Measurements from ENCODE around the gene RGS3.

The RGS3 gene

GRCh38 chr9:113577525-113578261 is 114.2 kb downstream of the RGS3 start:
- H3F3A ChIP-seq (ENCODE audit: insufficient read depth, low read length): peaks cover 32% of the 10 kb centered on the region
- H3K4me2 ChIP-seq (ENCODE audit: low read depth, low read length): peak overlapping the region; percentile 69
- TF ChIP-seq, protein P1, sequence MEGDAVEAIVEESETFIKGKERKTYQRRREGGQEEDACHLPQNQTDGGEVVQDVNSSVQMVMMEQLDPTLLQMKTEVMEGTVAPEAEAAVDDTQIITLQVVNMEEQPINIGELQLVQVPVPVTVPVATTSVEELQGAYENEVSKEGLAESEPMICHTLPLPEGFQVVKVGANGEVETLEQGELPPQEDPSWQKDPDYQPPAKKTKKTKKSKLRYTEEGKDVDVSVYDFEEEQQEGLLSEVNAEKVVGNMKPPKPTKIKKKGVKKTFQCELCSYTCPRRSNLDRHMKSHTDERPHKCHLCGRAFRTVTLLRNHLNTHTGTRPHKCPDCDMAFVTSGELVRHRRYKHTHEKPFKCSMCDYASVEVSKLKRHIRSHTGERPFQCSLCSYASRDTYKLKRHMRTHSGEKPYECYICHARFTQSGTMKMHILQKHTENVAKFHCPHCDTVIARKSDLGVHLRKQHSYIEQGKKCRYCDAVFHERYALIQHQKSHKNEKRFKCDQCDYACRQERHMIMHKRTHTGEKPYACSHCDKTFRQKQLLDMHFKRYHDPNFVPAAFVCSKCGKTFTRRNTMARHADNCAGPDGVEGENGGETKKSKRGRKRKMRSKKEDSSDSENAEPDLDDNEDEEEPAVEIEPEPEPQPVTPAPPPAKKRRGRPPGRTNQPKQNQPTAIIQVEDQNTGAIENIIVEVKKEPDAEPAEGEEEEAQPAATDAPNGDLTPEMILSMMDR (IDR thresholded peaks at IDR 0.05; ENCODE audit: low read length): no peak
- TF ChIP-seq EZH2phosphoT487 (IDR thresholded peaks at IDR 0.05; ENCODE audit: low read length) (no peak), EZH2 (optimal IDR thresholded peaks at IDR 0.05; ENCODE audit: low read depth, low read length) (no peak)
- H3K79me2 ChIP-seq (ENCODE audit: low read length): peaks cover 40% of the 10 kb centered on the region
- no peaks in the 10 kb centered on the region for H3K9me3 ChIP-seq (replicated peaks; ENCODE audit: insufficient read depth, low read length)
- no peaks in the 10 kb centered on the region for H3K27me3 ChIP-seq (replicated peaks; ENCODE audit: insufficient read depth, low read length)
- H4K20me1 ChIP-seq (ENCODE audit: insufficient read depth, low read length): no peaks in the 10 kb centered on the region
- H3K9me2 ChIP-seq (replicated peaks; ENCODE audit: insufficient read depth, low read length): no peaks in the 10 kb centered on the region
- no peak overlapping the region for H3K9ac ChIP-seq (ENCODE audit: low read length)
- H3K4me3 ChIP-seq (ENCODE audit: low read length): no peak overlapping the region
- peaks cover 48% of the 10 kb centered on the region for H3K4me1 ChIP-seq (ENCODE audit: low read length)
- H2AFZ ChIP-seq (ENCODE audit: low read length): no peak overlapping the region
- DNase-seq: no peak
- H3K27ac ChIP-seq (ENCODE audit: low read length): no peak overlapping the region
- H3K36me3 ChIP-seq (replicated peaks; ENCODE audit: insufficient read depth, low read length): no peaks in the 10 kb centered on the region

- Histone ChIP-seq H3K27ac (ENCODE audit: low read length) (peak overlapping the region; percentile 74; the same call in 1 of the 2 replicates), H3K9me3 (replicated peaks; ENCODE audit: insufficient read depth, low read length) (no peaks in the 10 kb centered on the region), H3F3A (ENCODE audit: insufficient read depth, low read length) (peaks cover 39% of the 10 kb centered on the region), H3K36me3 (replicated peaks; ENCODE audit: insufficient read depth, low read length) (no peaks in the 10 kb centered on the region), H3K27me3 (replicated peaks; ENCODE audit: insufficient read depth, low read length) (no peaks in the 10 kb centered on the region), H3K9ac (ENCODE audit: low read length) (peak overlapping the region; percentile 32; the same call in 1 of the 2 replicates), H3K4me3 (ENCODE audit: low read length) (no peak overlapping the region), H4K20me1 (ENCODE audit: insufficient read depth, low read length) (no peaks in the 10 kb centered on the region), H2AFZ (ENCODE audit: low read length) (no peak overlapping the region), H3K79me2 (ENCODE audit: low read length) (peaks cover 38% of the 10 kb centered on the region; the same call in 1 of the 2 replicates), H3K4me1 (ENCODE audit: low read length) (peaks cover 55% of the 10 kb centered on the region), H3K4me2 (ENCODE audit: low read depth, low read length) (peak overlapping the region; percentile 69), H3K9me2 (replicated peaks; ENCODE audit: insufficient read depth, low read length) (no peaks in the 10 kb centered on the region)
- no peak for TF ChIP-seq EZH2 (optimal IDR thresholded peaks at IDR 0.05; ENCODE audit: low read depth, low read length)
- TF ChIP-seq, protein P1 (IDR thresholded peaks at IDR 0.05; ENCODE audit: low read length): no peak
- TF ChIP-seq EZH2phosphoT487 (IDR thresholded peaks at IDR 0.05; ENCODE audit: low read length): no peak
- DNase-seq: no peak
These were observed 114.8 kb downstream of the RGS3 start for GRCh38 chr9:113578279-113578865.

DNA sequence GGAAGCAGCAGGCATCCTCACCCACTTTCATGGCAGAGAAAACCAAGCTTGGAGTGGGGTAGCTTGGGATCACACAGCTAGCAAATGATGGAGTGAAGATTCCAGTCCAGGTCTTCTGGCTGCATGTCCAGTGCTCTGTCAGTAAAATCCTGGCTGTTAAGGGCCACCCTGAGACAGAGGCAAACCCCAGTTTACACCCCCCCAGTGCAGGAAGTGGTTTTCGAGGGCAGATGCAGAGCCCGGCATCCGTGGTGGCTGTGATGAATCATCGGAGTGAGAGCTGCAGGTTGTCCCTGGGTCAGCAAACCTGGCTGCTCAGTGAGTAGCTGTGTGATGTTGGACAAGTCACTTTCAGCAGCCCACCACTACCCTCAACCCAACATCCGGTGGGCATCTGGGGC is 115.4 kb downstream of the RGS3 start:
- H3K9me2 ChIP-seq (replicated peaks; ENCODE audit: insufficient read depth, low read length): no peaks in the 10 kb centered on the region
- DNase-seq: peak; percentile 95
- H3K27me3 ChIP-seq (replicated peaks; ENCODE audit: insufficient read depth, low read length): no peaks in the 10 kb centered on the region
- peaks cover 39% of the 10 kb centered on the region for H3F3A ChIP-seq (ENCODE audit: insufficient read depth, low read length)
- no peak overlapping the region; the same call in 1 of the 2 replicates for H3K4me3 ChIP-seq (ENCODE audit: low read length)
- peaks cover 35% of the 10 kb centered on the region; the same call in 1 of the 2 replicates for H3K79me2 ChIP-seq (ENCODE audit: low read length)
- H3K27ac ChIP-seq (ENCODE audit: low read length): peak overlapping the region; percentile 74; the same call in 1 of the 2 replicates
- no peaks in the 10 kb centered on the region for H4K20me1 ChIP-seq (ENCODE audit: insufficient read depth, low read length)
- H3K9ac ChIP-seq (ENCODE audit: low read length): peak overlapping the region; percentile 32; the same call in 1 of the 2 replicates
- TF ChIP-seq EZH2 (optimal IDR thresholded peaks at IDR 0.05; ENCODE audit: low read depth, low read length) (no peak), EZH2phosphoT487 (IDR thresholded peaks at IDR 0.05; ENCODE audit: low read length) (no peak)
- TF ChIP-seq, protein P1 (IDR thresholded peaks at IDR 0.05; ENCODE audit: low read length): no peak
- H3K9me3 ChIP-seq (replicated peaks; ENCODE audit: insufficient read depth, low read length): no peaks in the 10 kb centered on the region
- peak overlapping the region; percentile 69 for H3K4me2 ChIP-seq (ENCODE audit: low read depth, low read length)
- H3K4me1 ChIP-seq (ENCODE audit: low read length): peaks cover 58% of the 10 kb centered on the region
- no peak overlapping the region for H2AFZ ChIP-seq (ENCODE audit: low read length)
- no peaks in the 10 kb centered on the region for H3K36me3 ChIP-seq (replicated peaks; ENCODE audit: insufficient read depth, low read length)

Measured in MM.1S (cell line).